GM20431 (cell line): ENCODE results near the gene ARL6IP4.
"Not testable (repeated sequence)": the region's sequence is repeated elsewhere in the genome, so short reads cannot be mapped to it uniquely, and the experiment has no call there.

Experiments
- in situ Hi-C: fragments of 300-500 bp; cut with MseI, MboI; formaldehyde crosslinking; loops from one replicate; pipeline ENCODE4 v1.15.0; 2020; ENCODE audit warnings: low sequenced_read_pairs; ENCODE audit not compliant: unreplicated experiment

Gene ARL6IP4

DNA sequence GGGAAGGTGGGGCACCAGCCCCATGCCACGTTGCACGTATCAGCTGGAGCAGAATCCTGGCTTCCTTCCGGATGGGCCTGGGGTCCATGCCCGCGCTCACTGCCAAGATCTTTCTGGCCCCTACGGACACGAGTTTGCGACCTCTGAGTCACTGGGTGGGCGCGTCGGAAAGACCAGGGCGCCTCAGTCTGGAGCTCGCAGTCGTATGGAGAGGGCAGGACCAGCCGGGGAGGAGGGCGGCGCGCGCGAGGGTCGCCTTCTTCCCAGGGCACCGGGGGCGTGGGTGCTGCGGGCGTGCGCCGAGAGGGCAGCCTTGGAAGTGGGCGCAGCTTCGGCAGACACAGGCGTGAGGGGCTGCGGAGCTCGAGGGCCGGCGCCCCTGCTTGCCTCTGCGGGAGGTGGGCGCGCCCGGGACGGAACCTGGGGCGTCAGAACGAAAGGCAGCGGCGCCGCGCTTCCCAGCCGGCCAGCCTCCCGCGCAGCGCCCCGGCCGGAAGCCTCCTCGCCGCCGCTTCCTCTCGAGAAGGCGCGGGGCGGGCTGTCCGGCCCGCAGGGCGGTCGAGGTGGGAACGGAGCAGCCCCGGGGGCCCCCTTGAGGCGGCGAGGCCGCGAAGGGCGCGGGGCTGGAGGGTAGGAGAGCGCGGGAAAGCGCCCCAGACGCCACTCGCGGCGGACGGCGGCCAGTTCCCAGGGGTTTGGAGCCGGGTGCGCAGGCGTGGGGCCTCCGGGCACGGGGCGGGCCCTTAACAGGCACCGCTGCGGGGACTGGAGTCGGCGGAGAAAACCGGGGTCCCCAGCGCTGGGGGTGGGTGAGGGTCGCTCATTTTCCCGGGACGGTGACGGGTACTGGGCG, at the start of gene ARL6IP4:
TSS of gene ARL6IP4 (plus strand) at position 499 of the 853 bp plus-strand sequence. CDS start 459 bp downstream, outside the sequence.
- in situ Hi-C loops = no loop called here

DNA sequence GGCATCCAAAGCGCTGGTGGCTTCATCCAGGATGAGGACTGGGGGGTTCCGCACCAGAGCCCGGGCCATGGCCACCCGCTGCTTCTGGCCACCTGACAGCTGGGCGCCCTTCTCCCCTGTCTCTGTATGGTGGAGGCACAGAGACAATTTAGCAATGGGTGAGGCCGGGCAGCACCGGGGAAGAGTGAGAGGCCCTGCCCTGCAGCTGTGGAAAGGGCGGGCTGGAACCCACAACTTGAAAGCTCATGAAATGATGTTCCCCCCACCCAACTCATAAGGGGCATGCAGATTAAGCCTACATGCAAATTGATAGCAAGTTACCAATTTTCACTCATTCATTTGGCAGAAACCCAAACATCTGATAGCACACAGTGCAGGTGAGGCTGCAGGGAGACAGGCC, 48.3 kb upstream of the ARL6IP4 start:
- in situ Hi-C loops = no loop called here

GRCh38 chr12:122934722-122935121, 45.8 kb upstream of the ARL6IP4 start:
- in situ Hi-C loops = no loop called here

DNA sequence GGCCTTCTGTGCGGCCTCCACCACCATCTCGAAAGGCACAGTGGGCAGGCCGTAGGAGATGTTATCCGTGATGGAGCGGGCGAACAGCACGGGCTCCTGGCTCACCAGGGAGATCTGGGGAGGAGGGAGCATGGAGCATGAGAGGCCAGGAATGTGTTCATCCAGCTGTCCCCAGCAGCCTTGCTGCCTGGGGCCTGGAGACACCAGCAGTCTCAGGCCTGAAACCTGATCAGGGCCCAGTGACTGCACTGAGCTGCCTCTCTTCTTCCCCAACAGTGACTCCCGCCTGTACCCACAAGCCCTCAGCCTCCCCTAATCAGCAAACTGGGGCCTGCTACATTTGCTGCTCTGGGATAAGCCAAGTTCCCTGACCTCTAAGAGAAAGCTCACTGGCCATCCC, 45.2 kb upstream of the ARL6IP4 start:
- in situ Hi-C loops = no loop called here

DNA sequence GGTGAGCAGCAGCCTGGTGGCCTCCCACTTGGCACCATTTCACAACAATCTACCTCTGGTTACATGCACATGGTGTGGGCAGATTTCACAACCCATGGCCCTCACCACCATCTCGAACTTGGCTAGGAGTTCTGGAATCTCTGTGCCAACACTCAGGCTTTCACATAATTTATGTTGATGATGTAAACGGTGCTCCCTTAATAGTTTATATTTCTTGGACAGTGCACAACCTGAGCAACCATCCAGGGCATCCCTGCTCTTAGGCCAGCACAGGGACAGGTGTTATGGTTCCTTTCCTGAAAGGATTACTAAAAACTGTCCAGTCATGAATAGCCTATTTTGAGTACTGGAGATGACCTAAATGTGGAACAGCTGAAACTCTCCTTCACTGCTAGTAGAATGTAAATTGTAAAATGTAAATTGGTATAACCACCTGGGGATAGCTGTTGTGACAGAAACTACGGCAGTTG, 42.8 kb upstream of the ARL6IP4 start:
- in situ Hi-C loops = no loop called here

GRCh38 chr12:122939125-122939524, 41.4 kb upstream of the ARL6IP4 start:
- in situ Hi-C loops = no loop called here

DNA sequence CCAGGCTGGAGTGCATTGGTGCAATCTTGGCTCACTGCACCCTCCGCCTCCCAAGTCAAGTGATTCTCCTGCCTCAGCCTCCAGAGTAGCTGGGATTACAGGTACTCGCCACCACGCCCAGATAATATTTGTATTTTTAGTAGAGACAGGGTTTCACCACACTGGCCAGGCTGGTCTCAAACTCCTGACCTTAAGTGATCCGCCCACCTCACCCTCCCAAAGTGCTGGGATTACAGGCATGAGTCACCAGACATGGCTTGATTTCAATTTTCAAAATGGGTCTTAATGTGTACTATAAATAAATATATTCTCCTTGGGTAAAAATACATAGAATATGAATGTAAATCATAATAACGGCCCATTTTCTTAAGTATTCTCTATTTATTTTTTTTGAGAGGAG, 39.1 kb upstream of the ARL6IP4 start:
- in situ Hi-C loops = not testable (repeated sequence)

DNA sequence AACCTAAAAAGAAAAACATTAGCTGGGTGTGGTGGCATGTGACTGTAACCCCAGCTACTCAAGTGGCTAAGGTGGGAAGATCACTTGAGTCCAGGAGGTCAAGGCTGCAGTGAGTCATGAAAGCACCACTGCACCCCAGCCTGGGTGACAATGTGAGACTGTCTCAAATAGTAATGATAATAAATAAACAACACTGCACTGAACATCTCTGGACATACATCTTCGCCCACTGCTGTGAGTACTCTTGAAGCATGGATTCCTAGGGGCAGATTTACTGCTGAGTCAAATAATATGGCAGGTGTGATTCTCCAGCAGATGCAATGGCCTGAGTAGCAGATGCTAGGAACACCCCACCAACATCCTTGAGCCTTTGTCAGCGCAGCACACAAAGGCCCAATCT, 37.8 kb upstream of the ARL6IP4 start:
- in situ Hi-C loops = no loop called here

- in situ Hi-C loops = no loop called here
Observed at GRCh38 chr12:122943196-122943595, 37.3 kb upstream of the ARL6IP4 start.

DNA sequence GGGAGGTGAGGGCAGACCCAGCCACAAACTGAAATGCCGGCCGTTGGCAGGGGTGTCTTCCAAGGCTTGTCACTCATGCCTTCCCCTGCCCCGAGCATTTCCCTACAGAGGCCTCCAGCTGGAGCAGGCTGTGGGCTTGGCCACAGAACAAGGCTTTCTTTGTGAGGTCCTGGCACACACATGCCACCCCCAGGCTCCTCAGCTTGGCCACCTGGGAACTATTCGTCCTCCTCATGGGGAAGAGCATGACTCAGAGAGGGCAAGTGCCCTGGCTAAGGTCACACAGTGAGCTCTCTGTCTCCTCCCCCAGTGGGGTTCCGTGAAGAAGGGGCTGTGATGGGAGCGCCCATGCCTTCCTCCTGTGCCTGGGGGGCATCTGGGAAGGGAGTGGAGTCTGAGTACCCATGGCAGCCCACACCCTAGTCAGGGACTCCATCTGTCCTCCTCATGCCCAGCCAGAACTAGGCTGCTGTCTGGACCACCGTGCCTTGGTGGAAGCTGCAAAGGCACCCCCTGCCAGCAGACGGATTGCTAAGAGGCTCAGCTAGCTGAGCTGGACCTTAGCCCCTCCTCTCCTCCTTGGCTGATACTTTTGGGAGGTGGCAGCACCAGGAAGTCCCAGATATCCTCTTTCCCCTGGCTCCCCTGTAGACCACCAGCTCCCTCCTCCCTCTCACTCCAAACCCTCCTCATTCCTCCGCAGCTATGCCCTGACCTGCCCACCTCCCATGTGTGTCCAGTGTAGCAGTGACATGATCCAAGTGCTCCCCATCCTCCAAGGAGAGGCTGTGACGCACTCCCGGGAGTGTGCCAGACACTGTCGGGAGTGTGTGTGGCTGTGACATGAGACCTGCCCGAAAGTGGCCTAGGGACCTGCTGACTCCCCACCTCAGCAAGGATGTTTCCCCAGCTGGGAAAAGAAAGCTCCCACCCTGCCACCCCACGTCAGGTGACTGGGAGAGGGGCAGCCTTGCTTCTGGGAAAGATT, 35.6 kb upstream of the ARL6IP4 start:
- in situ Hi-C loops = no loop called here

GRCh38 chr12:122946690-122947341, 33.7 kb upstream of the ARL6IP4 start:
- in situ Hi-C loops = no loop called here

- in situ Hi-C loops = no loop called here
Observed at GRCh38 chr12:122947352-122947792, 33.1 kb upstream of the ARL6IP4 start.

DNA sequence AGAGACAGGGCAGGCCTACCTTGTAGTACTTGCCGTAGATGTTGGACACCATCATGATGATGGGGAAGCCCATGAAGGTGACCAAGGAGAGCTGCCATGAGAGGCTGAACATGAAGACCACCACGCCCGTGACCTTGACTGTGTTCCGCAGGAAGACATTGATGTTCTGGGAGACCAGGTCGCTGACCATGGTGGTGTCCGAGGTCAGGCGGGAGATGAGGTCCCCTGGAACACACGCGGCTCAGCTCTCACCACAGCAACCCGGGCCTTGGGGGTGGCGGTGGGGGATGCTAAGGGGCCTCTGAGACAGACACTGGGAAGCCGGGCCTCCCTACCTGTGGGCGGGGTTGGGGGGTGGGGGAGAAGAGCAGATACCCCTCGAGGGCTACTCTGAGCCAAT, 31.9 kb upstream of the ARL6IP4 start:
- in situ Hi-C loops = no loop called here

DNA sequence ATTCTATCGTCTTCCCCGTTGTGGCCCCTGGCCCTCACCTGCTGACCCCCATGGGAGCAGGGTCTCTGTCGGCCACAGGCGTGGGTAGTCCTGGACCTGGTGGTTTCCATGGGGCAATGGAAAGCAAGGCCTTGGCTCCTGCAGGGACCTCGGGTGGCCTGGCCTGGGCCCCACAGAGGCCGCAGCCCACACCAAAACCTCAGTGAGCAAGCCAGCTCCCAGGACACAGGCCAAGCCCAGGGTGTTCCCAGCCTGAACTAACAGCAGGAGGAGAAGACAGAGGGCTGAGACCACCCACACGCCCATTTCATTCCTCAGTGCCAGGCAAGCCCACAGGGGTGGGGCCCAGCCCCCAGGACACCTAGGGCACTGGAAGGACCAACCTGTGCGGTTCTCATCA, 31.1 kb upstream of the ARL6IP4 start:
- in situ Hi-C loops = no loop called here

DNA sequence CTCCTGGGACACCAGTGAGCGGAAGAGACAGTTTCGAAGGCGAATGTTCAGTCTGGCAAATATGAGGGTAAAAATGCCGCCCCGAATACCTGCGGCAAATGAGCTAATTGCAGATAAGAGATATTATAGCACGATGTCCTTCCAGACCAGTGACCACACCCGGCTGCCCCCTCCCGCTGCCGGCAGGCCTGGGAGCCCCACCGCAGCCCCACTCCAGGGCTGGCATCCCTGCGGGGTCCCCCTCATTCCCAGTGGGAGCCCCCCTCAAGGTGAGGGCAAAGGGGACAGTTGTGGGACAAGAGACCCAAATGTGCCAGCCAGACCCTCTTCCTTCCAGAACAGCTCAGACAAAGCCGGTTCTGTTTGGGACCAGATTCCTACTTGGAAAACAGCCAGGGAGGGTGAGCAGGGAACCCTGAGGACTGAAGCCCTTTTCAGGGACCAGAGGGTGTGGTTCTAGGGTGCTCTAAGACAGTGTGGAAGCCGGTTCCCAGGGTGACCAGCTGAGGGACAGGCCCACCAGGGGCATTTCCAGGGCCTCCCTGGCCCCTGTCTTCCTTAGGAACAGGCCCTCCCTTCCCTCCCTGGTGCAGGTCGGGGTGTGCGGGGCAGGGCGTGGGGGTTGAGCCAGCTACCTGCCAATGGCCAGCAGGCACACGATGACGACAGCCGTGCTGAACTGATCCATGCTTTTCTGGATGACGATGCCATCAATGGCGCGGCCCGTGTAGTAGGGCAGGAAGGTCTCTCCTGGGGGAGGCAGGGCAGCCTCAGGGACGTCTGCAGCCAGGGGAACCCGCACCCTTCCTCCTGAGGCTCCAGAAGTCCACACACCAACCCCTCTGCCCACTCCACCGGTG, 30.4 kb upstream of the ARL6IP4 start:
- in situ Hi-C loops = loop anchor here (5.0 to 25.0 kb wide), 2 partner anchors 93 to 163 kb away; no protein-coding TSS in a partner anchor

GRCh38 chr12:122951406-122951805, 29.1 kb upstream of the ARL6IP4 start:
- in situ Hi-C loops = loop anchor here (5.0 to 25.0 kb wide), 2 partner anchors 94 to 164 kb away; no protein-coding TSS in a partner anchor

GRCh38 chr12:122951979-122952892, 28.2 kb upstream of the ARL6IP4 start:
- in situ Hi-C loops = loop anchor here (5.0 to 25.0 kb wide), 2 partner anchors 95 to 165 kb away; no protein-coding TSS in a partner anchor

DNA sequence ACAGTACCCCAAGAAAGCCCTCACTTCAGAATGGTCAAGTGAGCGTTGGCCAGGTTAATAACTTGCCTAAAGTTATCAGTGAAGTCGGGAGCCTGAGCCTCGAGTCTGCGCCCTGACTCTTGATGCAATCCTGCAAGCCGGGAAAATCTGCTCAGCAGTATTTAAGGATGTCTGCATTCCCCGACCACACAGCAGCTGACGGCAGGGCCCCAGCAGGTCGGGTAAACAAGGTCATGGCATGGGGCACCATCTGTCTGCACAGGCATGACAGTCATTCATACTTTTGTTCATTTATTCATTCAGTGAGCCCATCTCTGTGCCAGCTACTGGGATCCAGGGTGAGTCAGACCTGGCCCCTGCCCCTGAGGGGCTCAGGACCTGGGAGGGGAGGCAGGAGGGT, 25.3 kb upstream of the ARL6IP4 start:
- in situ Hi-C loops = loop anchor here (25.0 kb wide), 1 partner anchor 168 kb away; no protein-coding TSS in a partner anchor
